Activated CD4-positive, CD25-positive, alpha-beta regulatory T cell treated with anti-CD3 and anti-CD28 coated beads, Interleukin-2, amount 50 U/mL, for 24 hours (primary cell): Measurements from ENCODE around the gene MAPK12.

ENCODE experiments used
- ATAC-seq, 2 donors: fragments of 150-1000 bp; cut with Tn5 transposase; one replicate each; pipeline ENCODE4 v1.10.0; 2021; ENCODE audit warnings: mild to moderate bottlenecking in 1 of 2, moderate library complexity in 1 of 2

MAPK12 gene

GRCh38 chr22:50226875-50227165, 34.7 kb downstream of the MAPK12 start:
- no peak for ATAC-seq

- ATAC-seq = no peak
Measured at GRCh38 chr22:50226063-50226874, 35.2 kb downstream of the MAPK12 start.

GRCh38 chr22:50225200-50225969, 36.1 kb downstream of the MAPK12 start:
- ATAC-seq = no peak

- no peak for ATAC-seq
Measured at GRCh38 chr22:50224071-50224470, 37.4 kb downstream of the MAPK12 start.

GRCh38 chr22:50222508-50222907, 39.0 kb downstream of the MAPK12 start:
- no peak for ATAC-seq

GRCh38 chr22:50221410-50222300, 39.8 kb downstream of the MAPK12 start:
- no peak for ATAC-seq

- ATAC-seq = no peak
Measured at GRCh38 chr22:50220603-50221409, 40.7 kb downstream of the MAPK12 start.

GRCh38 chr22:50219800-50220602, 41.5 kb downstream of the MAPK12 start:
- ATAC-seq = no peak

- no peak for ATAC-seq
Measured at GRCh38 chr22:50218996-50219727, 42.3 kb downstream of the MAPK12 start.

GRCh38 chr22:50218153-50218995, 43.1 kb downstream of the MAPK12 start:
- ATAC-seq = no peak

GRCh38 chr22:50217543-50218152, 43.8 kb downstream of the MAPK12 start:
- ATAC-seq = no peak

GRCh38 chr22:50216684-50217520, 44.6 kb downstream of the MAPK12 start:
- no peak for ATAC-seq

- ATAC-seq = no peak
Measured at GRCh38 chr22:50216055-50216683, 45.3 kb downstream of the MAPK12 start.

GRCh38 chr22:50215297-50216054, 46.0 kb downstream of the MAPK12 start:
- no peak for ATAC-seq

GRCh38 chr22:50213263-50213662, 48.2 kb downstream of the MAPK12 start:
- ATAC-seq = no peak

- ATAC-seq = no peak
Measured at GRCh38 chr22:50211147-50211546, 50.3 kb downstream of the MAPK12 start.
